Psoas muscle (tissue), 8 donors: ENCODE measurements around the gene DAB1. TPM values are rescaled to one million over a fixed set of nuclear protein-coding genes. Genes with fewer than 3 reads are reported as not detected.

Experiments used
- ATAC-seq, 4 donors: fragments of 200-7000 bp; cut with Tn5 transposase; one replicate each; pipeline ENCODE4 v1.9.1; 2020; ENCODE audit warnings: moderate library complexity in 3 of 4, mild to moderate bottlenecking in 2 of 4
- DNase-seq, 2 donors: peaks; one replicate each; pipeline ENCODE4 v3.0.0-alpha.2; 2020
- H3K27ac ChIP-seq: fragments of 200-600 bp; one replicate; pipeline ENCODE4 v1.8.0; 2022
- H3K27me3 ChIP-seq, 3 donors: fragments of 200-600 bp in 1 of 3; one replicate each; pipeline versions ENCODE4 v1.6.1 to v1.8.0; 2013 to 2022; ENCODE audit warnings: low read length in 2 of 3, mild to moderate bottlenecking in 2 of 3, moderate library complexity in 1 of 3; ENCODE audit not compliant: insufficient read depth in 3 of 3
- H3K36me3 ChIP-seq, 2 donors: fragments of 200-600 bp in 1 of 2; one replicate each; pipeline versions ENCODE4 v1.6.1 to v1.8.0; 2013 to 2022; ENCODE audit warnings: low read depth in 1 of 2, mild to moderate bottlenecking in 1 of 2, moderate library complexity in 1 of 2; ENCODE audit not compliant: insufficient read depth in 1 of 2
- H3K4me1 ChIP-seq: fragments of 200-600 bp; one replicate; pipeline ENCODE4 v1.8.0; 2022
- H3K4me3 ChIP-seq: fragments of 200-600 bp; one replicate; pipeline ENCODE4 v1.8.0; 2022; ENCODE audit warnings: mild to moderate bottlenecking
- H3K9me3 ChIP-seq: fragments of 200-600 bp; one replicate; pipeline ENCODE4 v1.8.0; 2022
- WGBS, 3 donors: extraction: QIAGEN DNeasy Blood & Tissue Kit; methylation state at CpG; one replicate each; pipeline versions ENCODE4 v1.1.6 to v1.1.7; 2013; 5-methylcytosine and 5-hydroxymethylcytosine counted together
- intact Hi-C, 2 donors: fragments of 100-400 bp; cut with DNase I; formaldehyde crosslinking; loops; one replicate each; pipeline versions ENCODE4 v1.11.0 to v1.14.2; 2022
- polyA plus RNA-seq, 3 donors: library from polyadenylated mRNA; stranded (reverse); fragments of 200-250 nt; gene quantifications; one replicate each; pipeline ENCODE4 v1.2.3, GENCODE V29; 2013
- total RNA-seq, 4 donors: library from RNA; stranded (reverse); fragmentation: NEBNext Ultra II Directional in 2 of 4; extraction: Animal tissue kit (Norgen Biotek cat#: 25700) in 2 of 4; gene quantifications; one replicate each; pipeline versions ENCODE4 v1.2.1 to v1.2.4, GENCODE V29; 2021 to 2023
- TF ChIP-seq, protein P1 (sequence below): fragments of 200-600 bp; IDR thresholded peaks from one replicate; pipeline ENCODE4 v1.8.0; 2022; ENCODE audit warnings: antibody characterized with exemption
- donor health status: healthy with polysubstance abuse.
- donor health status: DM: no; HTN: no; CAD: no; lungs with moderate emphysema.
- donor health status: Bipolar disorder and iron deficiency.
- donor health status: healthy.
- donor health status: DM: yes; HTN: yes; CAD: no.
- donor health status: DM: no; HTN: no; CAD: no.
- donor health status: DM: no; HTN: no; CAD: no.
- donor health status: DM: yes; HTN: yes; CAD: no.

The DAB1 gene
- total and polyA plus RNA-seq, 7 donors: 0.04 to 0.28 (median 0.09) TPM; not detected in 1

DNA sequence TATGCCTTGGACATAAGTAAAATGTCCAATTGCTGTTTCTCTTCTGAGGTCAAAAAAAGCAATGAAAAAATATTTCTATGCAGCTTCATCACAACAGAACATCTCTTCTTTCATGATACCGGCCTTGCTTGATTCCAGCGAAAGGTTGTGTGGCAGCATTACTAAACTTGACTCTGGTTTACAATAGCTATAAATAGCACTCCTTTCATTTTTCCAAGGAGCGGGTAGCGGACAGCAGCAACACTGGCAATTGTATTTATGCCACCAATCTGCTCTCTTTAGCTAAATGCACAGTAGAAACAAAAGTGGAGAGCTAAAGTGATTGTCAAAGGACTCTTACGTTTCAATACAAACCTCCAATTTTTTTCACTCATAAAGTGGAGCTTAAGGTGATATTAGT is 7.5 kb upstream of the DAB1 start:
- intact Hi-C loops: no loop called here
- no peaks in the 10 kb centered on the region for H3K36me3 ChIP-seq
- TF ChIP-seq, protein P1, sequence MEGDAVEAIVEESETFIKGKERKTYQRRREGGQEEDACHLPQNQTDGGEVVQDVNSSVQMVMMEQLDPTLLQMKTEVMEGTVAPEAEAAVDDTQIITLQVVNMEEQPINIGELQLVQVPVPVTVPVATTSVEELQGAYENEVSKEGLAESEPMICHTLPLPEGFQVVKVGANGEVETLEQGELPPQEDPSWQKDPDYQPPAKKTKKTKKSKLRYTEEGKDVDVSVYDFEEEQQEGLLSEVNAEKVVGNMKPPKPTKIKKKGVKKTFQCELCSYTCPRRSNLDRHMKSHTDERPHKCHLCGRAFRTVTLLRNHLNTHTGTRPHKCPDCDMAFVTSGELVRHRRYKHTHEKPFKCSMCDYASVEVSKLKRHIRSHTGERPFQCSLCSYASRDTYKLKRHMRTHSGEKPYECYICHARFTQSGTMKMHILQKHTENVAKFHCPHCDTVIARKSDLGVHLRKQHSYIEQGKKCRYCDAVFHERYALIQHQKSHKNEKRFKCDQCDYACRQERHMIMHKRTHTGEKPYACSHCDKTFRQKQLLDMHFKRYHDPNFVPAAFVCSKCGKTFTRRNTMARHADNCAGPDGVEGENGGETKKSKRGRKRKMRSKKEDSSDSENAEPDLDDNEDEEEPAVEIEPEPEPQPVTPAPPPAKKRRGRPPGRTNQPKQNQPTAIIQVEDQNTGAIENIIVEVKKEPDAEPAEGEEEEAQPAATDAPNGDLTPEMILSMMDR: no peak
- no peaks in the 10 kb centered on the region for H3K9me3 ChIP-seq
- H3K27ac ChIP-seq: no peak overlapping the region
- H3K4me3 ChIP-seq: peak overlapping the region; percentile 39
- WGBS, 3 donors: 30 to 40% (median 30%) methylated on average over 5 of the region's 5 CpGs
- ATAC-seq (peak in 3 of 4 donors; percentile 55 to 69 (median 61)), DNase-seq (no peak)
- no peaks in the 10 kb centered on the region for H3K27me3 ChIP-seq
- no peaks in the 10 kb centered on the region for H3K4me1 ChIP-seq

DNA sequence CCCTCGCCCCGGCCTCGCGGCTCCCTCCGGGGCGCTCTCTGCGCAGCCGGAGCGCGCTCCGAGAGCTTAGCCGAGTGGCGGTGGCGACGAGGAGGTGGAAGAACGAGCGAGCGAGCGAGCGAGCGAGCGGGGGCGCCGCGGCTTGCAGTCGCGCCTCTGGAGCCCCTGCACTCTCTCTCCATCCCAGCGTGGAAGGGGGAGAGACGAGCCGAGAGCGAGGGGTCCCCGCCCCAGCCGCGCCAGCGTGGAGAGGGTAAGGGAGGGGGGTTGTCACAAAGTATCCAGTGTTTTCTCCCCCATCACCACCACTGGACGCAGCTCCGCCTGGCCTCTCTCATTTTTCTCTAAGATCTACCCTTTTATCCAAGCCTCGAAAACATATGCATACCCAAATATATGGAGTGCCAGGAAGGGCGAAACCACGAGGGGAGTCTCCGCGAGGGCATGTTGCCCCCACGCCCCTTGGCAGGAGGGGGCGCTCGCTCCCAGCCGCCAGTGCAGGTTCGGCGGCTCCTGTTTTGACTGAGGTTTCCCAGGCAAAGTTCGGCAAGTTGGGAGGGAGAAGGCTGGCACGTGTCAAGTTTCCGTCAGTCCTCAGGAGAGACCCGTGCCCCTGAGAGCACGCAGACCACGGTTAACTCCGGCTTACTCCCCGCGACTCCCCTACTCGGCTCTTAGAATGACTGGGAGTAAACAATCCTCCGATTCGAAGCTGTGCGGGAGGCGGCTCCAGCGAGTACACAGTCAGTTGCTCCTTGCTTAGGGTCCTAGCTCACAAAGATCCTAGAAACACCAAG is 569 bp upstream of the DAB1 start:
- no peaks in the 10 kb centered on the region for H3K9me3 ChIP-seq
- no peaks in the 10 kb centered on the region for H3K36me3 ChIP-seq
- H3K4me3 ChIP-seq: peak overlapping the region; percentile 61
- DNase-seq: peak in 1 of 2 donors; percentile 53
- 1% methylated on average over 49 to 58 of the region's 63 CpGs for WGBS, 3 donors
- peak; percentile 67 to 88 (median 76) for ATAC-seq
- no peak overlapping the region for H3K27ac ChIP-seq
- intact Hi-C loops: loop anchor here (5.0 to 10.0 kb wide), 3 partner anchors 620 to 730 kb away; no protein-coding TSS in a partner anchor
- peaks cover 0 to 60% (median 9%) of the 10 kb centered on the region in 3 donors for H3K27me3 ChIP-seq
- H3K4me1 ChIP-seq: no peaks in the 10 kb centered on the region
- TF ChIP-seq, protein P1: peak; percentile 59

DNA sequence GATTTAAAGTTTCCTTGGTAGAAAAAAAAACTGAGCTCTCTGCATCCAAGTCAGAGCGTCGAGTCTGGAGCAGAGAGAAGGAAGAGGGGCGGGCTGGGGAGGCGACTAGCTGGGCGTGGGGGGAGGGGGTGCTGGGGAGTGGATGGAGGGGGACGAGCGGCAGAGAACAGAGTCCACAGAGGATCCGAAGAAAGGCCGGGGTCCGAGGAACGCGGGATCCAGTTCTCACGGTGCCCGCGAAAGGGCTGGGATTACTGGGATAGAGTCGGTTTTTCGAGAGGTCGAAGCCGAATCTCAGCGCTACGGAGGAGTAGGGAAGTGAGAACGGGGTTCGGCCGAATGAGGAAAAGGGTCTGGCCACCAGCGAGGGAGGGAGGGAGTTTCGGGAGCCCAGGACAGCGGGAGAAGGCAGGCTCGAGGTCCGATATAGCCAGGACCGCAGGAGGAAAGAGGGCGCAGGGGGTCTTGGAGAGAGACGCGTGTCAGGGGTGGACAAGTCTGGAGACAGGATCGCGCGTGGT is 665 bp downstream of the DAB1 start:
- DNase-seq (no peak), ATAC-seq (peak in 2 of 4 donors; percentile 12)
- H3K4me3 ChIP-seq: peak overlapping the region; percentile 61
- H3K27ac ChIP-seq: no peak overlapping the region
- H3K27me3 ChIP-seq: peaks cover 3 to 72% (median 9%) of the 10 kb centered on the region in 3 donors
- H3K36me3 ChIP-seq: no peaks in the 10 kb centered on the region
- WGBS, 3 donors: 0 to 2% (median 0%) methylated on average over 28 to 36 of the region's 36 CpGs
- TF ChIP-seq, protein P1: no peak
- intact Hi-C loops: loop anchor here (5.0 to 10.0 kb wide), 3 partner anchors 622 to 732 kb away; no protein-coding TSS in a partner anchor
- no peaks in the 10 kb centered on the region for H3K9me3 ChIP-seq
- H3K4me1 ChIP-seq: no peaks in the 10 kb centered on the region

DNA sequence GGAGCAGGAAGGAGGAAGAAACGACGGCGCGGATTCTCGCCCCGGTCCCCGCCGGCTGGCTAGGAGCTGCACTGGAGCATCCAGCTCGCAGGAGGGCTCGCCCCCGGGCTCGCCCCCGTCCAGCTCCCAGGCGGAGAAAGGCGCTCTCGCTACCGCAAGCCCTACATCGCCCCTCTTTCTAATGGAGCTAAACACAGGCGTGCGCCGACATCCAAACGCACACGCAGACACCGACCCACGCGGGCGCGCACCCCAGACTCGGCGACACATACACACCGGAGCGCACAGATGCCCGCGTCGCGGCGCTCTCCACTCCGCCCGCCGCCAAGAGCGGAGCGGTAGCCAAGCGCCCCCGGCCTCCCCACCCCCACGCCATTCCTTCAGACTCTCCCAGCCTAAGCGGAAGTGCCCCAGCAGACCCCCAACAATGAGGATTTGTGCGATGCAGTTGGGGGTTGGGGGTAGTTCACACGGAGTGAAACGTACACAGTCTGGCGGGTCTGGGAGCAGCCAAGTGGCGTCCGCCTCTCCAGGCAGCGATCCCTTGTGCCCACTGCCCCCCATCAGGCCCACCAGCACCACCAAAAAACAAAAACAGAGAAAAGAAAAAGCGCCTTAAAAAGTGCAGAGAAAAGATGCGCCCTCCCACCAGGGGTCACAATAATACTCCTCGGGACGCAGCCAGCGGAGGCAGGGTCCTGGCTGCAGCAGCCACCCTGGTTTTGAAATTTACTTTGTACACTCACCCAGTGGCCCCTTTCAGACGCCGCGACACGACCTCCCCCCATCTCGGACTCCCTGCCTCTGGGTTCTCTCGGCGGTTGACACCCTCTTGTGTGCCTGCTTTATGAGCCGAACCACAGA is 1.4 kb downstream of the DAB1 start:
- TF ChIP-seq, protein P1: no peak
- no peaks in the 10 kb centered on the region for H3K4me1 ChIP-seq
- peak in 1 of 4 donors; percentile 39 for ATAC-seq
- H3K27me3 ChIP-seq: peaks cover 3 to 79% (median 10%) of the 10 kb centered on the region in 3 donors
- no peaks in the 10 kb centered on the region for H3K9me3 ChIP-seq
- H3K36me3 ChIP-seq: no peaks in the 10 kb centered on the region
- peak overlapping the region; percentile 34 for H3K4me3 ChIP-seq
- H3K27ac ChIP-seq: no peak overlapping the region
- peak in 1 of 2 donors; percentile 46 for DNase-seq
- WGBS, 3 donors: 0 to 1% (median 1%) methylated on average over 36 to 66 of the region's 66 CpGs
- intact Hi-C loops: loop anchor here (5.0 to 10.0 kb wide), 3 partner anchors 622 to 732 kb away; no protein-coding TSS in a partner anchor
